ENCODE results near the gene CDKN2AIPNL. TPM values are rescaled to one million over a fixed set of nuclear protein-coding genes. Genes with fewer than 3 reads are reported as not detected.
"Not testable (repeated sequence)": the region's sequence is repeated elsewhere in the genome, so short reads cannot be mapped to it uniquely, and the experiment has no call there.

CDKN2AIPNL gene
- total RNA-seq, 2 experiments from 2014 or later: 28.0 to 33.8 TPM

GRCh38 chr5:134432677-134433359, 21.1 kb upstream of the CDKN2AIPNL start:
- CTCF ChIA-PET: no interaction called here
- H3K27me3 Mint-ChIP-seq: peaks cover 10% of the 10 kb centered on the region
- DNase-seq (no peak), ATAC-seq (no peak)
- H3K4me3 Mint-ChIP-seq: no peak overlapping the region
- no peaks in the 10 kb centered on the region for H3K9me3 Mint-ChIP-seq (ENCODE audit: low read depth)
- H3K27ac Mint-ChIP-seq: peak overlapping the region; percentile 55
- no peaks in the 10 kb centered on the region for H3K36me3 Mint-ChIP-seq
- peaks cover 28% of the 10 kb centered on the region for H3K4me1 Mint-ChIP-seq

- CTCF ChIA-PET: interaction anchor here (0.8 kb wide), 1 partner anchor 20 kb away, joined by 3 read pairs; the partner anchor contains the start of gene CDKN2AIPNL
- no peaks in the 10 kb centered on the region for H3K9me3 Mint-ChIP-seq (ENCODE audit: low read depth)
- H3K27ac Mint-ChIP-seq: no peak overlapping the region
- no peak for ATAC-seq
- peaks cover 25% of the 10 kb centered on the region for H3K4me1 Mint-ChIP-seq
- peaks cover 10% of the 10 kb centered on the region for H3K27me3 Mint-ChIP-seq
- no peak for DNase-seq
- no peaks in the 10 kb centered on the region for H3K36me3 Mint-ChIP-seq
- H3K4me3 Mint-ChIP-seq: no peak overlapping the region
Observed at GRCh38 chr5:134432174-134432573, 20.5 kb upstream of the CDKN2AIPNL start.

- H3K36me3 Mint-ChIP-seq: no peaks in the 10 kb centered on the region
- no peak overlapping the region for H3K4me3 Mint-ChIP-seq
- no peaks in the 10 kb centered on the region for H3K9me3 Mint-ChIP-seq (ENCODE audit: low read depth)
- H3K27ac Mint-ChIP-seq: no peak overlapping the region
- ATAC-seq: peak; percentile 16
- H3K27me3 Mint-ChIP-seq: peaks cover 10% of the 10 kb centered on the region
- H3K4me1 Mint-ChIP-seq: peaks cover 13% of the 10 kb centered on the region
- DNase-seq: no peak
- CTCF ChIA-PET: interaction anchor here (1.1 to 2.2 kb wide), 3 partner anchors 65 to 246 kb away, joined by 3 to 11 read pairs (median 3); no protein-coding TSS in a partner anchor
Observed at GRCh38 chr5:134430001-134430569, 18.4 kb upstream of the CDKN2AIPNL start.

GRCh38 chr5:134427540-134428041, 15.9 kb upstream of the CDKN2AIPNL start:
- Mint-ChIP-seq H3K4me1 (peaks cover 2% of the 10 kb centered on the region), H3K27ac (no peak overlapping the region), H3K4me3 (no peak overlapping the region), H3K36me3 (no peaks in the 10 kb centered on the region), H3K9me3 (ENCODE audit: low read depth) (no peaks in the 10 kb centered on the region), H3K27me3 (peaks cover 10% of the 10 kb centered on the region)
- ATAC-seq (no peak), DNase-seq (no peak)
- CTCF ChIA-PET: interaction anchor here (1.4 to 2.2 kb wide), 4 partner anchors 9 to 159 kb away, joined by 3 to 11 read pairs (median 7); partner anchors contain the start of gene CDKN2AIPNL

- no peaks in the 10 kb centered on the region for H3K36me3 Mint-ChIP-seq
- no peak overlapping the region for H3K4me3 Mint-ChIP-seq
- H3K27me3 Mint-ChIP-seq: peaks cover 8% of the 10 kb centered on the region
- H3K4me1 Mint-ChIP-seq: no peaks in the 10 kb centered on the region
- H3K27ac Mint-ChIP-seq: no peak overlapping the region
- CTCF ChIA-PET: interaction anchor here (0.6 kb wide), 1 partner anchor 167 kb away, joined by 7 read pairs; no protein-coding TSS in a partner anchor
- ATAC-seq (no peak), DNase-seq (no peak)
- H3K9me3 Mint-ChIP-seq (ENCODE audit: low read depth): no peaks in the 10 kb centered on the region
Observed at GRCh38 chr5:134426361-134426760, 14.7 kb upstream of the CDKN2AIPNL start.

- H3K27me3 Mint-ChIP-seq: peaks cover 2% of the 10 kb centered on the region
- H3K36me3 Mint-ChIP-seq: peaks cover 1% of the 10 kb centered on the region
- ATAC-seq: no peak
- H3K9me3 Mint-ChIP-seq (ENCODE audit: low read depth): no peaks in the 10 kb centered on the region
- CTCF ChIA-PET: interaction anchor here (1.7 kb wide), 1 partner anchor 155 kb away, joined by 5 read pairs; no protein-coding TSS in a partner anchor
- no peak overlapping the region for H3K27ac Mint-ChIP-seq
- DNase-seq: no peak
- no peaks in the 10 kb centered on the region for H3K4me1 Mint-ChIP-seq
- no peak overlapping the region for H3K4me3 Mint-ChIP-seq
Observed at GRCh38 chr5:134423376-134423775, 11.7 kb upstream of the CDKN2AIPNL start.

GRCh38 chr5:134422791-134423365, 11.2 kb upstream of the CDKN2AIPNL start:
- ATAC-seq: no peak
- Mint-ChIP-seq H3K36me3 (peaks cover 1% of the 10 kb centered on the region), H3K4me1 (no peaks in the 10 kb centered on the region), H3K9me3 (ENCODE audit: low read depth) (no peaks in the 10 kb centered on the region), H3K27me3 (no peaks in the 10 kb centered on the region), H3K4me3 (no peak overlapping the region), H3K27ac (no peak overlapping the region)
- CTCF ChIA-PET: interaction anchor here (1.7 kb wide), 1 partner anchor 155 kb away, joined by 5 read pairs; no protein-coding TSS in a partner anchor
- DNase-seq: no peak

- H3K4me3 Mint-ChIP-seq; H3K9me3 Mint-ChIP-seq (ENCODE audit: low read depth); H3K27ac Mint-ChIP-seq; H3K4me1 Mint-ChIP-seq; H3K27me3 Mint-ChIP-seq; CTCF ChIA-PET; ATAC-seq; H3K36me3 Mint-ChIP-seq; DNase-seq: not testable (repeated sequence)
Observed at GRCh38 chr5:134421038-134421437, 9.4 kb upstream of the CDKN2AIPNL start.

- Mint-ChIP-seq H3K36me3 (peaks cover 1% of the 10 kb centered on the region), H3K27ac (no peak overlapping the region), H3K9me3 (ENCODE audit: low read depth) (no peaks in the 10 kb centered on the region), H3K27me3 (no peaks in the 10 kb centered on the region), H3K4me3 (no peak overlapping the region), H3K4me1 (no peaks in the 10 kb centered on the region)
- CTCF ChIA-PET: no interaction called here
- ATAC-seq (no peak), DNase-seq (no peak)
Observed at GRCh38 chr5:134420343-134420742, 8.7 kb upstream of the CDKN2AIPNL start.

GRCh38 chr5:134418958-134419357, 7.3 kb upstream of the CDKN2AIPNL start:
- H3K27me3 Mint-ChIP-seq: no peaks in the 10 kb centered on the region
- H3K36me3 Mint-ChIP-seq: peaks cover 1% of the 10 kb centered on the region
- no peak for DNase-seq
- no peak overlapping the region for H3K27ac Mint-ChIP-seq
- H3K9me3 Mint-ChIP-seq (ENCODE audit: low read depth): no peaks in the 10 kb centered on the region
- CTCF ChIA-PET: interaction anchor here (0.9 kb wide), 1 partner anchor 109 kb away, joined by 3 read pairs; no protein-coding TSS in a partner anchor
- ATAC-seq: no peak
- no peak overlapping the region for H3K4me3 Mint-ChIP-seq
- H3K4me1 Mint-ChIP-seq: no peaks in the 10 kb centered on the region

GRCh38 chr5:134417707-134418106, 6.0 kb upstream of the CDKN2AIPNL start:
- DNase-seq (no peak), ATAC-seq (no peak)
- Mint-ChIP-seq H3K9me3 (ENCODE audit: low read depth) (no peaks in the 10 kb centered on the region), H3K27ac (no peak overlapping the region), H3K27me3 (no peaks in the 10 kb centered on the region), H3K4me1 (peaks cover 1% of the 10 kb centered on the region), H3K36me3 (peaks cover 1% of the 10 kb centered on the region), H3K4me3 (no peak overlapping the region)
- CTCF ChIA-PET: interaction anchor here (0.8 to 1.5 kb wide), 3 partner anchors 19 to 169 kb away, joined by 3 to 4 read pairs (median 3); no protein-coding TSS in a partner anchor

GRCh38 chr5:134413046-134413445, 1.4 kb upstream of the CDKN2AIPNL start:
- H3K4me3 Mint-ChIP-seq: no peak overlapping the region
- DNase-seq: no peak
- no peak overlapping the region for H3K27ac Mint-ChIP-seq
- peaks cover 28% of the 10 kb centered on the region for H3K4me1 Mint-ChIP-seq
- H3K36me3 Mint-ChIP-seq: no peaks in the 10 kb centered on the region
- H3K27me3 Mint-ChIP-seq: no peaks in the 10 kb centered on the region
- CTCF ChIA-PET: interaction anchor here (1.4 to 5.5 kb wide), 6 partner anchors 53 to 174 kb away, joined by 3 to 38 read pairs (median 10); no protein-coding TSS in a partner anchor
- H3K9me3 Mint-ChIP-seq (ENCODE audit: low read depth): no peaks in the 10 kb centered on the region
- no peak for ATAC-seq

GRCh38 chr5:134411228-134411545, 494 bp downstream of the CDKN2AIPNL start:
- H3K4me3 Mint-ChIP-seq: peak overlapping the region; percentile 96
- CTCF ChIA-PET: interaction anchor here (0.6 to 5.5 kb wide), 36 partner anchors 8 to 414 kb away, joined by 3 to 38 read pairs (median 4); partner anchors contain the start of genes JADE2, PPP2CA and UBE2B
- no peak for ATAC-seq
- no peaks in the 10 kb centered on the region for H3K27me3 Mint-ChIP-seq
- DNase-seq: no peak
- peaks cover 8% of the 10 kb centered on the region for H3K36me3 Mint-ChIP-seq
- peak overlapping the region; percentile 87 for H3K27ac Mint-ChIP-seq
- H3K9me3 Mint-ChIP-seq (ENCODE audit: low read depth): no peaks in the 10 kb centered on the region
- peaks cover 30% of the 10 kb centered on the region for H3K4me1 Mint-ChIP-seq

All from activated CD8-positive, alpha-beta memory T cell treated with anti-CD3 and anti-CD28 coated beads, Interleukin-2, amount 10 ng/mL, durations not matched to agents 7 days and 5 days (primary cell).